GM12878 (cell line): ENCODE data around the gene OSBPL2.

Experiments used
- CREM ChIP-seq: IDR thresholded peaks from 2 replicates; pipeline ENCODE4 v1.6.1; 2014; ENCODE audit warnings: antibody characterized with exemption, low read depth
- EZH2 ChIP-seq: IDR thresholded peaks from 2 replicates; pipeline ENCODE4 v1.6.1; 2012; ENCODE audit warnings: low read depth, mild to moderate bottlenecking, control low read depth, inconsistent platforms, low read length, borderline replicate concordance; ENCODE audit not compliant: control insufficient read depth
- MXI1 ChIP-seq: fragments of 150-350 bp; IDR thresholded peaks from 2 replicates; pipeline ENCODE4 v1.6.1; 2011; ENCODE audit warnings: low read depth, mild to moderate bottlenecking, inconsistent platforms, low read length, improper control_type of control experiment
- TCF7 ChIP-seq: IDR thresholded peaks from 2 replicates; pipeline ENCODE4 v1.6.1; 2014; ENCODE audit warnings: antibody characterized with exemption, borderline replicate concordance
- YY1 ChIP-seq: IDR thresholded peaks from 2 replicates; pipeline ENCODE4 v1.6.1; 2011; ENCODE audit warnings: low read depth, mild to moderate bottlenecking, low read length
- TF ChIP-seq, protein P1 (sequence below), 3 experiments: IDR thresholded peaks in 2 of 3; conservative IDR thresholded peaks in 1 of 3; 2 replicates each; pipeline ENCODE4 v1.5.1; 2011; ENCODE audit warnings: low read depth in 3 of 3, low read length in 3 of 3, mild to moderate bottlenecking in 3 of 3, control low read depth in 2 of 3, moderate library complexity in 2 of 3, inconsistent platforms in 1 of 3, mixed read lengths in 1 of 3; ENCODE audit not compliant: control insufficient read depth in 2 of 3, insufficient read depth in 1 of 3; ENCODE audit errors: extremely low read depth in 1 of 3

DNA sequence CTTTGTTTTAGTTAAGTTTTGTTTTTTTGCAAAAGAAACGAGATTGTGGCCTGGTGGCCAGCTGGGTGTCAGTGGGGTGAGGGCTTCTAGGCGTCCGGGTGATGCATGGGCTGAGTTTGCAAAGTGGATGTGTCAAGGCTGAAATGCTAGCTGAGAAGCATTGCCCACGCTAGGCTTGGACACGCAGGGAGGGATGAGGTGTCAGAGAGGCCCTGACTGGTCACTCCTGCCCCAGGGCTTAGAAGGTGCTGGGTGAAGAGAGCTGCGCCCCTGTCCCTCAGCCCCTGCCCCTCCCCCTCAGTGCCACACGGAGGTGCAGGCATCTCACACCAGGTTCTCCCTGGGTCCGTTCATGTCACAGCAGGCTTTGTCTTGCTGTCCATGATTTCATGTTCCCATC lies 8.1 kb downstream of the OSBPL2 start:
- TF ChIP-seq, protein P1, sequence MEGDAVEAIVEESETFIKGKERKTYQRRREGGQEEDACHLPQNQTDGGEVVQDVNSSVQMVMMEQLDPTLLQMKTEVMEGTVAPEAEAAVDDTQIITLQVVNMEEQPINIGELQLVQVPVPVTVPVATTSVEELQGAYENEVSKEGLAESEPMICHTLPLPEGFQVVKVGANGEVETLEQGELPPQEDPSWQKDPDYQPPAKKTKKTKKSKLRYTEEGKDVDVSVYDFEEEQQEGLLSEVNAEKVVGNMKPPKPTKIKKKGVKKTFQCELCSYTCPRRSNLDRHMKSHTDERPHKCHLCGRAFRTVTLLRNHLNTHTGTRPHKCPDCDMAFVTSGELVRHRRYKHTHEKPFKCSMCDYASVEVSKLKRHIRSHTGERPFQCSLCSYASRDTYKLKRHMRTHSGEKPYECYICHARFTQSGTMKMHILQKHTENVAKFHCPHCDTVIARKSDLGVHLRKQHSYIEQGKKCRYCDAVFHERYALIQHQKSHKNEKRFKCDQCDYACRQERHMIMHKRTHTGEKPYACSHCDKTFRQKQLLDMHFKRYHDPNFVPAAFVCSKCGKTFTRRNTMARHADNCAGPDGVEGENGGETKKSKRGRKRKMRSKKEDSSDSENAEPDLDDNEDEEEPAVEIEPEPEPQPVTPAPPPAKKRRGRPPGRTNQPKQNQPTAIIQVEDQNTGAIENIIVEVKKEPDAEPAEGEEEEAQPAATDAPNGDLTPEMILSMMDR (IDR thresholded peaks at IDR 0.05 in 2 of 3, conservative IDR thresholded peaks at IDR 0.05 in 1 of 3; ENCODE audit: control insufficient read depth in 2 of 3, extremely low read depth in 1 of 3, insufficient read depth in 1 of 3, low read depth in 3 of 3, low read length in 3 of 3): no peak
- TF ChIP-seq CREM (no peak), TCF7 (no peak), YY1 (no peak), EZH2 (no peak), MXI1 (no peak)
